Measurements from ENCODE around the gene HIPK1.
A peak's percentile ranks its signal among the peaks of the same experiment; 100 is the strongest.

HIPK1 gene

DNA sequence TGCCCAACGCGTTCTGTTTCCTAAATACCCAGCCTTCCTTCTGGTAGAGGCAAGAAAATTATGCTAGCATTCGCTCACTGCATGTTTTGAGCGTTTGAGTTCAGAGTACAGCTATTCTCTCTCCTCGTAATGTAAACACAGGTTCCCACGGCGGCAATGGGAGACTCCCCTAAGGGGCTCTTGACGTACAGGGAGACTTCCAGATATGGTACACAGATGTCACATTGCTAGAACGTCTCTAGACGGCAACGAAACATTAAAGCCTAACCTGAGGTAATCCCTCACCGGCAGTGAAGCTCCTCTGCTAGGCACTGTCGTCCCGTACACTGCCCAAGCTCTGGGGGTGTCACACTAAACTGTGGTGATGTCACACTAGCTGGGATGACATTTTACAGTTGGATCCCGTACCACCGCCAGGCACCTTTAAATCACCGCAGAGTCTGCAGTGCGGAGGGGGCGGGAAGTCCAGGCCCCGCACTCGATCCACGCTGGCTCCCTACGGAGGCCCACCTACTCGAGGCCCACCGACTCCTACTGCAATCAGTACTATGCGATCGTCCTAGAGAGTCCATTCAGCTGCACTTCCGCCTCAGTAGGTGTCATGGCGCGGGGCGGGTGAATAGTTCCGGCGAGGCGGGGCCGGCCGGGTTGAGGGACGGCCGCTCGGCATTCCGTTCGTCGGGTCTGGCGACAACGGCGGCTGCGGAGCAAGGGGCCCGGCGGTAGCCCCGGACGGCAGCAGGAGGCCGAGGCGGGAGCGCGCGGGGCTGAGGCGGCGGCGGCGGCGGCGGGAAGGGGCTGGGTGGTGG lies at the start of gene HIPK1:
TSS of gene HIPK1 (plus strand) at position 384 of the 809 bp plus-strand sequence.
- DNase-seq, result peak; percentile 92 to 94

DNA sequence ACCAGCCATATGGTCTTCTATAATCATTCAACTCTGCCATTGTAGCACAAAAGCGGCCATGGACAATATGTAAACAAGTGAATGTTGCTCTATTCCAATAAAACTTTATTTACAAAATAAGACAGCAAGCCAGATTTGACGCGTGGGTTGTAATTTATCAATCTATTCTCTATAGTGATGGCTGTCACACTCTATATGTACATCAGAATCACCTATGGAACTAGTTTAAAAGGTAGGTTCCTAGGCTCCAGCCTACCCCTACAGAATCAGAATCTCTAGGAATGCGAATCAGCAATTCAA lies 49.4 kb upstream of the HIPK1 start:
- DNase-seq, result no peak

DNA sequence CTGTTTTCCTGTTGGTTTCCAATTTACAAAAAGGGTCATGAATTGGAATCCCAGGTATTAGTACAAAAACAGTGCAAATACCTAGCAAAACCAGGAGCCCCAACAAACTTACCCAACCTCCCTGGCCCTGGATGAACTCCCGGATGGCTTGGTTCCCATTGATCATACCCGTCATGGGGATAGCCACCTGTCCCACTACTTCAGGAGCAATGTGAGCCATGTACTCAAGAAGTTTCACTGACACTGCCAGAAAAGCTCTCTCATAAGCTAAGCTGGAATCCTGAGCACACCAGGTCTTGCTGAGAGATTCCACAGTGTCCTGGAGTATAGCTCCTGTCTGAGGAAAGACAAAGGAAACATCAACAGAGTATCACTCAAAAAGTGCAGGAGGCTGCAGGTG lies 47.5 kb upstream of the HIPK1 start:
- no peak for DNase-seq

DNA sequence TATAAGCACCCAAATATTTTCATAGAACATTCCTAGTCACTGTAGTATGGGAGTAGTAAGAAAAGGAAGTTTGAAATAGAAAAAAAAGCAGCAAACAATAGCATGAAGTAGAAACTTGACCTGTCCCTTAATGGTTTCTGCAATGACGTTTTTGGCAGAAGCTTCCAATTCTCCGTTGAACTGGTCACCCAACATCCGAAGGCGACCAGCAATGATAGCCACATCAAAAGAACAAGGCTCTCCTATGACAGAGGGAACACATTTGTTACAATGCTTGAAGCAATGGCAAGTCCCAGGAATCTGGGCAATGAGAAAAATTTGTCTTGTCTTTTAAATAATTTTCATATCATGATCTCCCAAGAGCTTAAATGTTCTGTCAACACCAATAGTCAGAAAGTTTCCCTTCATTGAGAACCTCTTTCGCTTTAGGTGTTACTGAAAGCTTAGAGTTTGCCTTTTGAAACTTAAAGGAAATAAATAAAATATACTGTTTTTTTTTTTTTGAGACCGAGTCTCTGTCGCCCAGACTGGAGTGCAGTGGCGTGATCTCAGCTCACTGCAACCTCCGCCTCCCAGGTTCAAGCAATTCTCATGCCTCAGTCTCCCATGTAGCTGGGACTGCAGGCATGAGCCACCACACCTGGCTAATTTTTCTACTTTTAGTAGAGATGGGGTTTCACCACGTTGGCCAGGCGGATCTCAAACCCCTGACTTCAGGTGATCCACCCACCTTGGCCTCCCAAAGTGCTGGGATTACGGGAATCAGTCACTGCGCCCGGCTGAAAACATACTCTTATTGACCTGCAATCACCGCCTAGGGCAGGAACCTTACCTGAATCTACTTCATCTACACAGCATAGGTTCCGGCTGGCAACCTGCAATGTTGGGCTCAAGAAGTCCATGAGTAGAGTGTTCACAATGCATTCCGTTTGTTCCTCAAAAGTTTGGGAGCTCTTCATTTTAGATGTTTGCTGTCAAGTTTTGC lies 42.4 kb upstream of the HIPK1 start:
- DNase-seq, result no peak

DNA sequence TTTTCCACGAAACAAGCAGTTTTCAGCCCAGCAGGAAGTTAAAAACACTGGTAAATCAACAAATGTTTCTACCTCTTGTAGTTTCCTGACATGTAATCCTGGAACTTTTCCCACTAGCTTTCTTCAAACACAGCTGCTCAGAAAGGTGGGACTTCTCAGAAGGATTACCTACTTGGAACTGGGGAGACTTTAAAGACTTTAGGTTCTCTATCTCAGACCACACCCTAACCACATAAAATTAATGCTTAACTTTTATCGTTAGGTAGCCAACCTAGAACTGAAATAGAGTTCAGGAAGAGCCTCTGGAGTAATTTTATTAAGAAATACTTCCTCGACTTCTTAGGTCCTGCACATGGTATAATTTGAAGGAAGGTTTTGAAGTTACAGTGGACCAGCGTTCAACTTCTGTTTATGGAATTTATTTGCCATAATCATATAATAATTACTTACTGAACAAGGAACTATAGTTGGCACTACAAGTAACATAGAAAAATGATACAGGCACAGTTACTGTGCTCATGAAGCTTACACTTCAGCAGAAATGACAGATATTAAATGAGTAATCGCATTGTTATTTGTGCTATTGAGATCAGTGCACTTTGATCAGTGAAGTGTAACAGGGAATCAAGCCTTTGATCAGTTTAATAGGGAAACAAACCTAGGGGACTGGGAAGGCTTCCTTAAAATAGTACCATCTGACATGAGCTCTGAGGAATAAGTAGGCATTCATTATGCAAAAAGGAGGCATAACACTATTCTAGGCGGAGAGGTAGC lies 41.5 kb upstream of the HIPK1 start, which contains the start of gene BCL2L15:
TSS of gene BCL2L15 (minus strand) at position 180 of the 774 bp plus-strand sequence. CDS start 206 bp downstream, outside the sequence.
- DNase-seq, result no peak

DNA sequence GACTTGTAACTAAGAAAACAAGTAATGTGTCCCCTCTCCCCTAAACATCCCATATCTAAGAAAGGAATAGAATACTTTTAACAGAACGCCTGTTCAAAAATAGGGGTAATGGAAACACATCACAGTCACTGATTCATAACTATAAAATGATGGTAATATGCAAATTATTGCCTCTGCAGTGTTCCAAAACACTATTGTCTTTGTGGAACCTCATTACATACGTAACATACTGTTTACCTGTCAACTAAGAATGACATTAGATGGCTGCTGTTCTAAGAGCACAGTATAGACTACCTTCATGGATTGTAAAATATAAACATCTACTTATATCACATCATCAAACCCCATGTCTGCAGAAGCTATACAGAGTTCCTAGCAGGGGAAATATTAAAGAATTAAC lies 38.3 kb upstream of the HIPK1 start:
- DNase-seq, result no peak

DNA sequence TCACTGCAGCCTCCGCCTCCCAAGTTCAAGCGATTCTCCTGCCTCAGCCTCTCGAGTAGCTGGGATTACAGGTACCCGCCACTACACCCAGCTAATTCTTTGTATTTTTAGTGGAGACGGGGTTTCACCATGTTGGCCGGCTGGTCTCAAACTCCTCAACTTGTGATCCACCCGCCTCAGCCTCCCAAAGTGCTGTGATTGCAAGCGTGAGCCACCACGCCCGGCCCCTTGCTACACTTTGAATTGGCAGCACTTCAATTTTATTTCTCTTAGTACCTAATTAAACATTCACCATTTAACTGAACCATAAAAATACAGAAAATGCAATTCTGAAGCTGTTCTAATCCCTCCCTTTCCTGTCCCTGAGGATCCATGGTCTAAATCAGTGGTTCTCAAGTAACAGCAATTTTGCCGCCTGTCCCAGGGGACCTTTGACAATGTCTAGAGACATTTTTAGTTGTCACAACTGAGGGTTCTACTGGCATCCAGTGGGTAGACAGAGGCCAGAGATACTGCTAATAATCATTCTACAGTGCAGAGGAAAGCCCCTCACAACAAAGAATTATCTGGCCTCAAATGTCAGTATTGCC lies 37.4 kb upstream of the HIPK1 start:
- DNase-seq, result no peak

DNA sequence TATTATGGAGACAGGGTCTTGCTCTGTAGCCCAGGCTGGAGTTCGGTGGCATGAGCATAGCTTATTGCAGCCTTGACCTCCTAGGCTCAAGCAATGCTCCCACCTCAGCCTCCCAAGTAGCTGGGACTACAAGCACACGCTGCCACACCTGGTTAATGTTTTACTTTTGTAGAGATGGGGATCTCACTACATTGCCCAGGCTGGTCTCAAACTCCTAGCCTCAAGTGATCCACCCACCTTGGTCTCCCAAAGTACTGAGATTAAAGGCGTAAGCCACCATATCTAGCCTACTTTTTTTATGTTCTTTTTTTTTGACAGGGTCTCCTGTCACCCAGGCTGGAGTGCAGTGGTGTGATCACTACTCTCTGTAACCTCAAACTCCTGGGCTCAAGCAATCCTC lies 35.9 kb upstream of the HIPK1 start:
- DNase-seq, result no peak

DNA sequence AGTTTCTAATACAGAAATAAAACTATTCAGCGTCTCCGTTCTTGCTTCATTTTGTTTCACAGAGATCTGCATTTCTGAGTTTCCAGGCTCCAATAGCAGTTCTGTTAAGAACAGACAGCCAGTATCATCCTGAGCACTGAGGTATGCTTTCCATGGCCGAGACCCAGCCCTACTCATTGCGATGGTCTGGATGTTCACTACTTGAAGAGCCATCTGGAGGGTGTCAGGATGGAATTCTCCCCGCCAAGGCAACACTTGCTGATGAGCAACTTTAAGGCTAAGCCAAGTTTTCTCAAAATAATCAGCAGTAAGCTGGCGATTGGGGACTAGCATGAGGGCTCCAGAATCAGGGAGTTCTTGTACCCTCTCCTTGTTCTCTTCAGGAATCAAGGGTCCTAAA lies 34.0 kb upstream of the HIPK1 start:
- DNase-seq, result no peak

DNA sequence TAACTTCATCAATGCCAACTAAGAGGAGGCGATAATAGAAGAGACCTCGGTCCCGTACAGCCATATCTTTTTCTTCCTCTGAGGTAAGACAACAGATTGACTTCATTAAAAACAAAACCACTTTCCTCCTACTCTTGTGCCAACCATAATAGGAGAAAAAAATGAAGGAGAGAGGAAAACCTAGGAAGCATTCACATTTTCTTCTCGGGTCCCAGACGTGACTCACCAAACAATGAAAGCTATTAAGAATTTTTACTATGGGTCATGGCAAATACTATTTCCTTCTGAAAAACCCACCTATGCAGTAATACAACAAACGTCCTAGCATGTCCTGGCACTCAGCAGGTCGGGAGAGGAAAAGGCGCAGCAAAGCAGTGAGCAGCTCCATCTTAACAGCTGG lies 33.2 kb upstream of the HIPK1 start:
- DNase-seq, result no peak

DNA sequence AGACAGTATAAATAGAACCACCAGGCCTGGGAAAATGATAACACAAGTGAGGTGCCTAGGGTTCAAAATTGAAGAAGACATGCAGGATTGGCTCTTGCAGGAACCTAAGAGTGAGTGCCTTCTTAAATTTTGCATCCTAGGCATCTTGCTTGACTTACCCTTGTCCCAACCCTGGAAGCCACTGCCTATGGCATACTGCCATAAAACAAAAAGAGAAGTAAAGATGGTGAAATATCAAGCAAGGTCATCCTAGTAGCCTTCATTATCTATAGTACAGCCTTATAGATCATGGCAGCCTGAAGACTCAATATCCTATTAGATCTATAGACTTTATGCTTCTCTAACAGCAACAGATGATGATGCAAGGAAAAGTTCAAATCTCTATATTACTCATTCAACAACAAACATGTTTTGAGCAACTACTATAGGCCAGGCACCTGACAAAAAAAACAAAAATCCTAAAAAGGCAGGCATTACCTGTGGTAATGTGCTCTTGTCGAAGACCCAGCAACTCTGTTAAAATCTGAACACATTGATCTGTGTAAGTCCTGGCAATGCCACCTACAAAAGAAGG lies 30.8 kb upstream of the HIPK1 start:
- no peak for DNase-seq

DNA sequence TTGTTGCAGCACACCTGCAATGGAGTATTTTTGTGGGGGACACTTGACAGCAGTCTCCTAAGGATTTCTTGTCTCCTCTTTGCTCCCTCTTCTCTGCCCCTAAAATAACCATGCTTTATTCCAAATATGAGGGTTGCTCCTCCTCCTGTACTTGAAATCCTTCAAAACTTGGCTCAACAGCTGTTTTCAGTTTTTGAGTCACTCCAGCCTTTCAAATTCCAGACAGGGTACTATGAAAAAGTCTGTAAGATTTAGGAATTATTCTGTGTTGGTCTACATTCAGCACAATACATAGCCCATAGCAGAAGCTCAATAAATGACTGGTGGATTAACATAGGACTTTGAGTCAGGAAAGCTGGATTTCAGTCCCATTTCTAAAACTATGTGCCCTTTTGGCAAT lies 30.0 kb upstream of the HIPK1 start:
- DNase-seq, result no peak

DNA sequence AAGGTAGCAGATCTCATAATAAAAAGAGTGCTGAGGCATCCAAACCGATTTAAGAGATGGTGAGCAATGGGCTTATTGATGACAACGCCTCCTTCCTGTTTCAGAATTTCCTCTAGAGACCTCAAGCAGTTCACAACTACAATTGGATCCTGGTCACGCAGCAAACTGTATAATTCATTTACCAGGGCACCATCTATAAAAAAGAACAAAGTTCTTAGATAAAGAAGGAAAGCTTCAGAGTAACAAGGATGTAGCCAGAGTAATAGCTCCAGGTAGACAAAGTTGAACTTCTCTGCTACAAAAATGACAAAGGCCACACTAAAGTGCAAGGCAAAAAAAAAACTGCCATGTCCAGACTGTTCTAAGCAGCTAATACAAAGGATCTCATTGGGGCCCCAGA lies 27.9 kb upstream of the HIPK1 start:
- DNase-seq, result peak in 1 of 2 donors; percentile 15

DNA sequence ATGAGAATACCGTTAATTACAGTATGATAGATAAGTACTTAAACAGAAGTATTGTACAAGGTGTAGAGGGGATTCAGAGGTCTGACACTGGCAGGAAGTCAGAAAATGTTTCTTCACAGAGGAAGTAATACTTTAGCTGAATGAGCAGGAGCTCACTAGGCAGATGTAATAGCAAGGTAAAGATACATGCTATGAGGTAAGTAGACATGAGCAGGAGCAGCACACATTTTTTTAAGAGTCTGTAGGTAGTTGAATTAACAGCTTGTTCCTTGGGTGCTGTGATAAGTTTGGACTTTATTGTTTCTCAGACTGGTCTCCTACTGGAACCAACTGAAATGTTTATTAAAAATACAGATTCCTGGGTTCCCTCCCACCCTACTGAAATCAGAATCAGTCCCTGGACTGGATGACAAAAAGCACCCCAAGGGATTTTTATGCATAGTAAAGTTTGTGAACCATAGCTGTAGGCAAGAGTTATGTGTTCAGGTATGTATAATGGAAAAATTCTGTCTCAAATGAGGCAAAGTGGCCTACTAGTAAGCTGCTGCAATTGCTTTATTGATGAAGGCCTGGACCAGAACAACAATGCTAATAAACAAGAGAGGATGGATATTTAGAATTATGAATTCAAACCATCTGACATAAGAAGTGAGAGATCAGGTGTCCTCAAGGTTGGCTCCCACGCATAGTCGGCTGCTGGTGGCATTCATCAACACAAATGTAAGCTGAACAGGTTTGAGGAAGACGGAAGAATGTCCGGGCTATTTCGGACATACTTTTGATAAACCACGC lies 25.4 kb upstream of the HIPK1 start:
- DNase-seq, result peak in 1 of 2 donors; percentile 40

DNA sequence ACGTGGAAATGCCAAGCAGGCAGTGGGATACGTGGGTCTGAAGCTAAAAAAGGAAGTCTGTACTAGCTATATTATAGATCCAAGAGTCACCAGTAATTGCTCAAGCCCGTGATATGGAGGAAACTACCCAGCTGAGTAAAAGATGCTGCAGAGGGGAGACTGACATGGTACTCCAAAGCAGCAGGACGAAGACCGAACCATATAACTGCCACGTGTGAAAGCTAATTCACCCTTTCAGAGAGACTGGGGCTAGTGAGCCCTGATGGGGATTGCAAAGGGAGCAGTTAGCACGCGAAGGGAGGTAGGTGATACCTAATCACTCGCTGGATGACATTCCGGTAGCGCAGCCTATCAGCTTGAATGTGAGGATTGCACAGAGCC lies 24.8 kb upstream of the HIPK1 start:
- no peak for DNase-seq

DNA sequence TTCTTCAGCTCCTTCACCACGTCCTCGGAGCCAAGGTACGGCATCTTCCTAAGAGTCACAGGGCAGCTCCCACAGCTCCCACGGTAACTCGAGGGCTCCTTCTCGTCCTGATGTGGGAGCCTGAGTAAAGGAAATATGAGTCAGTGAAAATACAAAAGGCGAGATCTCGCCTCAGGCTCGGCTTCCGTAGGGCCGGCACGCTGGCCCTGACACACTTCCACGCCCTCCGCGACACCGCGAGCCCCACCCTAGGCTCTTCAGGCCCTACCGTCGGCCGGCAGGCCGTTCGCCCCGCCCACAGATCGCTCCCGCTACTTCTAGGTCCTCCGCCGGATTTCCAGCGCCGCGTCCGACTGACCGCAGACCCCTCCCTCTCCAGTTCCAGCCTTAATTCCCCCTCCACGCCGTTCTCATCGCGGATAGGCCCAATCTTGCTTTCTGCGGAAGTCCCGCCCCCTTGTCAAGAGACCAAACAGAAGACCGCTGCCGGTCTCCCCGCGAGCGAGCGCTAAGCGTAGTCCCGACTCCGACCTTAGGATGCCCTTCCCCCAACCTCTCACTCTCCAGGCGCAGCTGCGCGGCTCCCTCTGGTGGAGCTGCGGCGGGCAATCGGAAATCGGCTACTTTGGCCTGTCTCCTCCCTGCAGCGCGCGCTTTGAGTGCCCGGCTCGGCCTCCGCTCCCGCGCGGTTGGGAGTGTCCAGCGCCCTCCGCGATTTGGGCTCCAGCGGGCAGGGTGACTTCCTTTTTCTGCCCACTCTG lies 24.3 kb upstream of the HIPK1 start, which contains the start of the genes AP4B1 and DCLRE1B:
TSS of gene AP4B1 (minus strand) at position 126 of the 761 bp plus-strand sequence. CDS start at position 44, 82 bp downstream.
TSS of gene DCLRE1B (plus strand) at position 653 of the 761 bp plus-strand sequence. CDS start 261 bp downstream, outside the sequence.
- peak; percentile 99 for DNase-seq

DNA sequence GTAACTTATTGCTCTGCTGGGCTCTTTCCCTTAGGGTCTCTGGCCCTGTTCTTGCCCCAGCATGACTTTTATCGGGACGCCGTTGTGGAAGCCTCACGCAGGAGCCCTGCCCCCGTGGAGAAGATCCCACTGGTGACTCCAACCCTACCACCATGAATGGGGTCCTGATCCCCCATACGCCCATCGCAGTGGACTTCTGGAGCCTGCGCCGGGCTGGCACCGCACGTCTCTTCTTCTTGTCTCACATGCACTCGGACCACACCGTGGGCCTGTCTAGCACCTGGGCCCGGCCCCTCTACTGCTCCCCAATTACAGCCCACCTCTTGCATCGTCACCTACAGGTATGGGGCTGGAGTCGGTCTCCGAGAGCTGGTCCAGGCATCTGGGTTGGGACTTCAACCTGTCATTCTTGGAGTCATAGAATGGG lies 23.7 kb upstream of the HIPK1 start:
- DNase-seq, result peak in 1 of 2 donors; percentile 24

DNA sequence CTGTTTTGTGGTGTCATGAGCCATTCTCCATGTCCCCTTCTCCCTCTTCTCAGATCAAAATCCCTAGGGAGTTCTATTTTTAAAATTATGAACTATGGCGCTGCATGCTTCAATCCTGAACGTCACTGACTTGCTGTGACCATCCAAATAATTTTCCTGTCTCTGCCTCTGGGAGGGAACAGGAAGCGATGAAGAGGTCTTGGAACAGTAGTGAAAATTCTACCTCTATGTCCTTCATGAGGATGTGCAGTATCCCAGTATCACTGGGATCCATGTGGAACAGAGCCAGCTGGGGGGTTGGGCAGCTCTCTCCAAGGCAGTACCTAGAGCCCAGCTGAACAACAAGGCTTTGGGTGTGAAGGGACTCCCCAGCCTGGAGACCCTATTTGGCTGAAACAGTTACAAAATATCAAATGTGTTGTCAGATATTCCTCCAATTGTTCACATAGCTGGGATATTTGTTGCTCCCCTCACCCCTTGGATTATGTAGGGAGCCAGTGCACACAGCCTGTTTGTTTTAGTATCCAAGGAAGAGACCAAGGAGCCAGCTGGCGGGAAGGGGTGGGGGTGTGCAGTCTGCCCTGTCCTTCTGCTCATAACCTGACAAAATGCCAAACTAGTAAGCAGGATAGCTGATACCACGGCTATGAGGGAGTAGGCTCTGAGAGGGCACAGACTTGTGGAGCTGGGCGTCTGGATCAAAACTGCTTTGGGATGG lies 16.4 kb upstream of the HIPK1 start:
- no peak for DNase-seq

DNA sequence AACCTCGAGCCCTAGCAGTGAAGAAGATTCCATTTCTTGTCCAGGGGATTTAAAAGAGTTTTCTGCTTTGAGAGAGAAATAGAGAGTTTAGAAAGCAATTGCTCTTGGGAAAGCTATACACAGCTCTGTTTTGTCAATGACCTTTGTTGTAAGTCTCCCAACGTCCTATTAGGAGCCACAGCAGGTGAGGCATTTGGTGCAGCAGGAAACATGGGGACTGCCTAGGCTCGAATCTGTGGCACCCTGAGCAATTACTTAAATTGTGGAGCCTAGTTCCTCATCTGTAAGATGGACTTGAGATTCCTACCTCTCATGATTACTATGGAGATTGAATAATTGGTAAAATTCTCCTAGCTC lies 15.8 kb upstream of the HIPK1 start:
- DNase-seq, result no peak
